ENCODE measurements around the gene PODXL. TPM values are rescaled to one million over a fixed set of nuclear protein-coding genes. Genes with fewer than 3 reads are reported as not detected.

The PODXL gene
- total and polyA plus RNA-seq, 2 of the 8 experiments (the other 6 are each of a cell fraction or from before 2014, with no cell fraction given): 638 to 925 TPM

GRCh38 chr7:131603932-131604331, 47.5 kb upstream of the PODXL start (continued):
- TF ChIP-seq RXRA (IDR thresholded peaks at IDR 0.05; ENCODE audit: insufficient read depth, low read depth, low read length) (no peak), ASH2L (IDR thresholded peaks at IDR 0.05; ENCODE audit: low read length) (no peak), CREB1 (IDR thresholded peaks at IDR 0.05) (no peak), TAF1 (IDR thresholded peaks at IDR 0.05; ENCODE audit: low read depth, low read length) (no peak), BACH1 (IDR thresholded peaks at IDR 0.05; ENCODE audit: low read length) (no peak), SIRT6 (IDR thresholded peaks at IDR 0.05; ENCODE audit: low read length) (no peak), RFX5 (IDR thresholded peaks at IDR 0.05; ENCODE audit: borderline replicate concordance, low read depth, low read length) (no peak), SAP30 (IDR thresholded peaks at IDR 0.05; ENCODE audit: insufficient read depth, insufficient replicate concordance, low read length) (no peak)

Data from H1 (cell line).